Astrocyte of the cerebellum (primary cell): ENCODE results near the gene MYO16.

Experiments
- DNase-seq: peaks from one replicate; pipeline ENCODE4 v3.0.0-alpha.2; 2011; ENCODE audit warnings: low read depth
- H3K4me3 ChIP-seq: 2 replicates; pipeline ENCODE4 v1.5.1; 2011; ENCODE audit warnings: mild to moderate bottlenecking, low read depth, low read length, moderate library complexity
- CTCF ChIP-seq: IDR thresholded peaks from 2 replicates; pipeline ENCODE4 v1.5.1; 2012; ENCODE audit warnings: low read length, low read depth, moderate library complexity, mild to moderate bottlenecking; ENCODE audit errors: missing control alignments
- in situ Hi-C: cut with HindIII; loops from 2 replicates; pipeline ENCODE4 v1.10.0; 2017; ENCODE audit warnings: low sequenced_read_pairs

Gene MYO16

GRCh38 chr13:109200556-109200955 lies 571.1 kb downstream of the MYO16 start:
- in situ Hi-C loops: no loop called here
- no peak for TF ChIP-seq CTCF
- DNase-seq: no peak
- no peak overlapping the region for H3K4me3 ChIP-seq

- no peak for TF ChIP-seq CTCF
- DNase-seq: no peak
- in situ Hi-C loops: no loop called here
- H3K4me3 ChIP-seq: no peak overlapping the region
Observed at GRCh38 chr13:109203587-109203986, 574.2 kb downstream of the MYO16 start.

- no peak for DNase-seq
- no peak overlapping the region for H3K4me3 ChIP-seq
- in situ Hi-C loops: no loop called here
- TF ChIP-seq CTCF: no peak
Observed at GRCh38 chr13:109204252-109204651, 574.8 kb downstream of the MYO16 start.

- H3K4me3 ChIP-seq: no peak overlapping the region
- TF ChIP-seq CTCF: no peak
- DNase-seq: no peak
- in situ Hi-C loops: no loop called here
Observed at GRCh38 chr13:109204657-109205056, 575.2 kb downstream of the MYO16 start.

GRCh38 chr13:109205315-109205714 lies 575.9 kb downstream of the MYO16 start:
- no peak for TF ChIP-seq CTCF
- H3K4me3 ChIP-seq: no peak overlapping the region
- no peak for DNase-seq
- in situ Hi-C loops: no loop called here

- TF ChIP-seq CTCF: no peak
- DNase-seq: no peak
- in situ Hi-C loops: no loop called here
Observed at GRCh38 chr13:109206616-109207015, 577.2 kb downstream of the MYO16 start.

GRCh38 chr13:109207622-109208021 lies 578.2 kb downstream of the MYO16 start:
- DNase-seq: no peak
- in situ Hi-C loops: no loop called here
- no peak for TF ChIP-seq CTCF
- no peak overlapping the region for H3K4me3 ChIP-seq

More at GRCh38 chr13:109206616-109207015, 577.2 kb downstream of the MYO16 start:
- no peak overlapping the region for H3K4me3 ChIP-seq
